Skeletal muscle tissue (tissue), 4 donors: ENCODE data around the gene CDKAL1. TPM values are rescaled to one million over a fixed set of nuclear protein-coding genes. Genes with fewer than 3 reads are reported as not detected.
"Not testable (repeated sequence)": the region's sequence is repeated elsewhere in the genome, so short reads cannot be mapped to it uniquely, and the experiment has no call there.

Source experiments
- H3K27ac ChIP-seq: one replicate; pipeline ENCODE4 v1.7.0; 2013; ENCODE audit warnings: mild to moderate bottlenecking, low read depth, low read length, inconsistent platforms
- H3K27me3 ChIP-seq, 3 donors: one replicate each; pipeline ENCODE4 v1.7.0; 2013; ENCODE audit warnings: low read length in 3 of 3; ENCODE audit not compliant: control insufficient read depth in 3 of 3, insufficient read depth in 3 of 3
- H3K36me3 ChIP-seq, 3 donors: one replicate each; pipeline ENCODE4 v1.7.0; 2013; ENCODE audit warnings: low read length in 3 of 3; ENCODE audit not compliant: control insufficient read depth in 3 of 3, insufficient read depth in 3 of 3
- H3K4me1 ChIP-seq, 3 donors: one replicate each; pipeline ENCODE4 v1.7.0; 2013; ENCODE audit warnings: low read length in 3 of 3, mild to moderate bottlenecking in 3 of 3; ENCODE audit not compliant: control insufficient read depth in 3 of 3, insufficient read depth in 3 of 3
- H3K4me3 ChIP-seq, 3 donors: one replicate each; pipeline ENCODE4 v1.7.0; 2013; ENCODE audit warnings: low read length in 3 of 3
- H3K9ac ChIP-seq, 3 donors: one replicate each; pipeline ENCODE4 v1.7.0; 2013; ENCODE audit warnings: low read length in 3 of 3, mild to moderate bottlenecking in 3 of 3, moderate library complexity in 2 of 3, low read depth in 1 of 3
- H3K9me3 ChIP-seq, 3 donors: one replicate each; pipeline ENCODE4 v1.7.0; 2013; ENCODE audit warnings: low read length in 3 of 3; ENCODE audit not compliant: control insufficient read depth in 3 of 3
- total RNA-seq: library from RNA; depleted of rRNA; stranded (reverse); fragments of >200 nt; gene quantifications from one replicate; pipeline ENCODE4 v1.2.3, GENCODE V29; 2014
- donor health status: Osteomylitis.

CDKAL1 gene
- total RNA-seq, 1 donor from 2014 or later = 42.8 TPM

GRCh38 chr6:20755631-20756030 is 221.4 kb downstream of the CDKAL1 start:
- H3K4me1 ChIP-seq = peaks cover 0 to 3% (median 0%) of the 10 kb centered on the region in 3 donors
- no peak overlapping the region for H3K4me3 ChIP-seq
- no peaks in the 10 kb centered on the region for H3K9me3 ChIP-seq
- no peaks in the 10 kb centered on the region for H3K36me3 ChIP-seq
- H3K27ac ChIP-seq = no peak overlapping the region
- H3K27me3 ChIP-seq = no peaks in the 10 kb centered on the region
- no peak overlapping the region for H3K9ac ChIP-seq

GRCh38 chr6:20756584-20757147 is 222.4 kb downstream of the CDKAL1 start:
- H3K9ac ChIP-seq, H3K4me3 ChIP-seq, H3K27ac ChIP-seq, H3K27me3 ChIP-seq, H3K36me3 ChIP-seq, H3K9me3 ChIP-seq, H3K4me1 ChIP-seq: not testable (repeated sequence)

GRCh38 chr6:20757761-20758160 is 223.5 kb downstream of the CDKAL1 start:
- no peaks in the 10 kb centered on the region for H3K36me3 ChIP-seq
- no peak overlapping the region for H3K9ac ChIP-seq
- H3K4me3 ChIP-seq = no peak overlapping the region
- no peak overlapping the region for H3K27ac ChIP-seq
- no peaks in the 10 kb centered on the region for H3K4me1 ChIP-seq
- no peaks in the 10 kb centered on the region for H3K27me3 ChIP-seq
- H3K9me3 ChIP-seq = no peaks in the 10 kb centered on the region

DNA sequence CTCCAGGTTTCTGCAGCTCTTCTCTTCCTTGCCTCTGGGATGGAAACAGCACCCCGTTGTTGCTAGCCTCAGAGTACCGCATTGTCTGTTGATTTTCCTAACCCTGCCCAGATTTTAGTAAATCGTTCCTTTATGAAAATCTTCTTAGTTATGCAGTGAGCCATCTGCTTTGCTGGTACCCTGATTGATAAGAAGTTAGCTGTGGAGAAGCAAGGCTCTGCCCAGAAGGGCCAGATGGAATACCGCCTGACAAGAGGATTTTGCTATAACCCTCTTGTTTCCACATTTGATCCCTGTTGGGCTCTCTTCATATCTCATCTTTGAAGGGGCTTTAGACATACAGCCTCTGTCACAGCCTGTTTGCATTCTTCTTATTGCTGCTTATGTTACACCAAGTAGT is 229.0 kb downstream of the CDKAL1 start:
- H3K9me3 ChIP-seq = no peaks in the 10 kb centered on the region
- H3K27ac ChIP-seq = no peak overlapping the region
- H3K9ac ChIP-seq = no peak overlapping the region
- H3K36me3 ChIP-seq = no peaks in the 10 kb centered on the region
- H3K27me3 ChIP-seq = no peaks in the 10 kb centered on the region
- H3K4me3 ChIP-seq = no peak overlapping the region
- H3K4me1 ChIP-seq = no peaks in the 10 kb centered on the region

DNA sequence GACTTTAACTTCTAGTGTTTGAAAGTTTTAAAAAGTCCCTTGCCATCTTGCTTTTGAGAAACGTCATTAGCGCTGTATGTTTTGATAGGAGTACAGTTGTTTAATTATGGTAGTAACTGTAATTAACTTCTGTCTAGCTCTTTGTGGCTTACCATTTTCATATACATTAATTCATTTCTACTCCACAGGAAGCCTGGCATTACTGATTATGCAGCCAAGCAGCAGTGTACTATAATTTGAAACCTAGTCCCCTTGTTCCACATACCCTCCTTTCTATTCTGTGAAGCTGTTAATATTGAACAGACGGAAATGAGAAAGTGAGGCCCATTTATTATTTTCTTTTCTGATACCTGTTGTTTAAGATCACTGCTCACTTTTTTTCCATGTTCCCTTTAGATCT is 235.4 kb downstream of the CDKAL1 start:
- Histone ChIP-seq H3K9me3 (no peaks in the 10 kb centered on the region), H3K27me3 (no peaks in the 10 kb centered on the region), H3K4me3 (no peak overlapping the region), H3K4me1 (peaks cover 2 to 7% (median 3%) of the 10 kb centered on the region in 3 donors), H3K36me3 (no peaks in the 10 kb centered on the region), H3K27ac (no peak overlapping the region), H3K9ac (no peak overlapping the region)

- no peak overlapping the region for H3K4me3 ChIP-seq
- no peaks in the 10 kb centered on the region for H3K9me3 ChIP-seq
- H3K36me3 ChIP-seq = no peaks in the 10 kb centered on the region
- H3K27me3 ChIP-seq = no peaks in the 10 kb centered on the region
- no peak overlapping the region for H3K27ac ChIP-seq
- no peak overlapping the region for H3K9ac ChIP-seq
- H3K4me1 ChIP-seq = peaks cover 2 to 7% (median 3%) of the 10 kb centered on the region in 3 donors
Observed at GRCh38 chr6:20770773-20771172, 236.5 kb downstream of the CDKAL1 start.

DNA sequence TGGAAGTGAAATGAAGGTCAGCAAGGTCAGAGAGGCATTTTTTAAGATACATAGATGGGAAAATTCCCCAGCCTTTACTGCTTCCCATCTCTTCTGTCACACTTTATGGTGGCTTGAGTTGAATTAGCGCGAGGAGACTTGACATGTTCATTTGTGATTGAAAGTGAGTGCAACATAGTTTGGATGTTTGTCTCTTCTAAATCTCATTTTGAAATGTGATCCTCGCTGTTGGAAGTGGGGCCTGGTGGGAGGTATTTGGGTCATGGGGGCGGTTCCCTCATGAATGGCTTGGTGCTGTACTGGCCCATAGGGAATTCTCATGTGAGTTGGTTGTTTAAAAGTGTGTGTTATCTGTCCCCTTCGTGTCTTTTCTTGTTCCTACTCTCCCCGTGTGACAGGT is 237.2 kb downstream of the CDKAL1 start:
- H3K9ac ChIP-seq = no peak overlapping the region
- H3K27me3 ChIP-seq = no peaks in the 10 kb centered on the region
- H3K27ac ChIP-seq = no peak overlapping the region
- H3K4me1 ChIP-seq = peaks cover 2 to 7% (median 3%) of the 10 kb centered on the region in 3 donors
- H3K4me3 ChIP-seq = no peak overlapping the region
- no peaks in the 10 kb centered on the region for H3K36me3 ChIP-seq
- no peaks in the 10 kb centered on the region for H3K9me3 ChIP-seq

GRCh38 chr6:20773822-20774221 is 239.6 kb downstream of the CDKAL1 start:
- Histone ChIP-seq H3K27ac (no peak overlapping the region), H3K27me3 (no peaks in the 10 kb centered on the region), H3K4me1 (peaks cover 4 to 12% (median 7%) of the 10 kb centered on the region in 3 donors), H3K4me3 (no peak overlapping the region), H3K9ac (no peak overlapping the region), H3K9me3 (no peaks in the 10 kb centered on the region), H3K36me3 (no peaks in the 10 kb centered on the region)

DNA sequence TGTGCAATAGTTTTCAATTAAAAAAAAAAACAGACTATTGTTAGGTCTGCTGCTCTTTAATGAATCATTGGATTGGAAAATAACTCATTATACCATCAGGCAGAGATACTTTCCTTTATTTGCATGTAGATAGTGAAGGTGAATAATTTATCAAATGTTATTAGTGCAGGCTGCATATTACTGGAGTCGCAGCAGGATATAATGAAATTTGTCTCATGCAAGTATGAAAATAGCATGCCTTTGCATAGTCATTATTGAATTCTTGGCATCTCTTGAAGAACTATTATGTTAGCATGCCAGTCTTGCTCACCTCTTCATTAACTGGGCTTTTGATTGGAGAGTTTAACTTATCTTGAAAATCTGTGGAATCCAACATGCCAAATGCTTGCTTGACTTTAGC is 241.7 kb downstream of the CDKAL1 start:
- Histone ChIP-seq H3K4me1 (peaks cover 4 to 12% (median 4%) of the 10 kb centered on the region in 3 donors), H3K27ac (no peak overlapping the region), H3K27me3 (no peaks in the 10 kb centered on the region), H3K36me3 (no peaks in the 10 kb centered on the region), H3K4me3 (no peak overlapping the region), H3K9me3 (no peaks in the 10 kb centered on the region), H3K9ac (no peak overlapping the region)

DNA sequence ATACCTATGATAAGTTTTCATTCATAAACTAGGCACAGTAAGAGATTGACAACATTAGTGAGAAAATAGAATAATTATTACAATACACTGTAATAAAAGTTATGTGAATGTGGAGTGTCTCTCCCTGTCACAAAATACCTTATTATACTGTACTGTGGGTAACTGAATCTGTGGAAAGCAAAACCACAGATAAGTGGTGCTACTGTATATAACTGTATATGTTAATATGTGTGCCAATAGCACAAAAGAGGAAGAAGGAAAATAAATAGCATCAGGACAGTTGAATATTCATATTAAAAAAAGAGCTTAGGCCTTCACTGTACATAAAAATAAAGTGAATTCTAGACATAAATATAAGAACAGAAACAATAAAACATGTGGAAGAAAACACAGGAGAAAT is 243.5 kb downstream of the CDKAL1 start:
- Histone ChIP-seq H3K27me3 (no peaks in the 10 kb centered on the region), H3K9me3 (no peaks in the 10 kb centered on the region), H3K9ac (no peak overlapping the region), H3K4me1 (peaks cover 2 to 6% (median 4%) of the 10 kb centered on the region in 3 donors), H3K27ac (no peak overlapping the region), H3K36me3 (peaks cover 0 to 4% (median 0%) of the 10 kb centered on the region in 3 donors), H3K4me3 (no peak overlapping the region)
